G401 (cell line): Measurements from ENCODE around the gene IL1RAPL1. TPM values are rescaled to one million over a fixed set of nuclear protein-coding genes. Genes with fewer than 3 reads are reported as not detected.

Experiments
- DNase-seq: peaks from one replicate; pipeline ENCODE4 v3.0.0-alpha.2; 2015; ENCODE audit warnings: low spot score
- in situ Hi-C: cut with HindIII; loops from 2 replicates; pipeline ENCODE4 v1.10.0; 2016; ENCODE audit warnings: low sequenced_read_pairs, mixed read lengths
- total RNA-seq: library from RNA; depleted of rRNA; stranded (reverse); fragments of >200 nt; shearing (Covaris generic); gene quantifications from 2 replicates; pipeline ENCODE4 v1.2.3, GENCODE V29; 2014

IL1RAPL1 gene
- total RNA-seq, 1 experiment from 2014 or later: not detected

GRCh38 chrX:29172880-29173279 is 585.6 kb downstream of the IL1RAPL1 start:
- in situ Hi-C loops: no loop called here
- DNase-seq: no peak

GRCh38 chrX:29187264-29187663 is 600.0 kb downstream of the IL1RAPL1 start:
- in situ Hi-C loops: no loop called here
- no peak for DNase-seq

GRCh38 chrX:29196501-29196900 is 609.3 kb downstream of the IL1RAPL1 start:
- no peak for DNase-seq
- in situ Hi-C loops: no loop called here

- DNase-seq: no peak
- in situ Hi-C loops: no loop called here
These were observed 628.0 kb downstream of the IL1RAPL1 start for GRCh38 chrX:29215251-29215650.

- in situ Hi-C loops: no loop called here
- DNase-seq: no peak
These were observed 638.4 kb downstream of the IL1RAPL1 start for GRCh38 chrX:29225670-29226069.

- in situ Hi-C loops: no loop called here
- DNase-seq: no peak
These were observed 642.6 kb downstream of the IL1RAPL1 start for GRCh38 chrX:29229802-29230201.

GRCh38 chrX:29231800-29232199 is 644.6 kb downstream of the IL1RAPL1 start:
- DNase-seq: peak; percentile 3
- in situ Hi-C loops: no loop called here

GRCh38 chrX:29233592-29234183 is 646.4 kb downstream of the IL1RAPL1 start:
- in situ Hi-C loops: no loop called here
- DNase-seq: no peak

- in situ Hi-C loops: no loop called here
- no peak for DNase-seq
These were observed 650.7 kb downstream of the IL1RAPL1 start for GRCh38 chrX:29237972-29238371.

GRCh38 chrX:29241809-29242208 is 654.6 kb downstream of the IL1RAPL1 start:
- no peak for DNase-seq
- in situ Hi-C loops: no loop called here

GRCh38 chrX:29242856-29243255 is 655.6 kb downstream of the IL1RAPL1 start:
- in situ Hi-C loops: no loop called here
- no peak for DNase-seq

- in situ Hi-C loops: no loop called here
- no peak for DNase-seq
These were observed 656.7 kb downstream of the IL1RAPL1 start for GRCh38 chrX:29243942-29244341.

- in situ Hi-C loops: no loop called here
- DNase-seq: no peak
These were observed 667.3 kb downstream of the IL1RAPL1 start for GRCh38 chrX:29254515-29254914.

GRCh38 chrX:29257521-29257920 is 670.3 kb downstream of the IL1RAPL1 start:
- in situ Hi-C loops: no loop called here
- no peak for DNase-seq

GRCh38 chrX:29269390-29269789 is 682.1 kb downstream of the IL1RAPL1 start:
- DNase-seq: no peak

GRCh38 chrX:29274517-29274916 is 687.3 kb downstream of the IL1RAPL1 start:
- in situ Hi-C loops: no loop called here
- DNase-seq: no peak

More at GRCh38 chrX:29269390-29269789, 682.1 kb downstream of the IL1RAPL1 start:
- in situ Hi-C loops: no loop called here

- DNase-seq: no peak
- in situ Hi-C loops: no loop called here
These were observed 688.7 kb downstream of the IL1RAPL1 start for GRCh38 chrX:29275928-29276327.

GRCh38 chrX:29281078-29281742 is 694.0 kb downstream of the IL1RAPL1 start:
- DNase-seq: no peak
- in situ Hi-C loops: no loop called here

GRCh38 chrX:29285664-29286063 is 698.4 kb downstream of the IL1RAPL1 start:
- in situ Hi-C loops: no loop called here
- DNase-seq: peak; percentile 0

- DNase-seq: no peak
- in situ Hi-C loops: no loop called here
These were observed 708.9 kb downstream of the IL1RAPL1 start for GRCh38 chrX:29295987-29296680.
